GM12874 (cell line): Measurements from ENCODE around the gene KCTD20.

Experiments
- CTCF ChIP-seq: IDR thresholded peaks from 2 replicates; pipeline ENCODE4 v1.5.1; 2011; ENCODE audit warnings: low read depth, mild to moderate bottlenecking, control low read depth, low read length, moderate library complexity; ENCODE audit not compliant: insufficient read depth

KCTD20 gene

GRCh38 chr6:36501686-36502085 lies 58.9 kb downstream of the KCTD20 start:
- TF ChIP-seq CTCF = no peak

- TF ChIP-seq CTCF = no peak
Measured at GRCh38 chr6:36504181-36504580, 61.4 kb downstream of the KCTD20 start.

- no peak for TF ChIP-seq CTCF
Measured at GRCh38 chr6:36504982-36505381, 62.2 kb downstream of the KCTD20 start.

GRCh38 chr6:36505744-36506534 lies 63.1 kb downstream of the KCTD20 start:
- TF ChIP-seq CTCF = no peak

GRCh38 chr6:36506611-36507010 lies 63.8 kb downstream of the KCTD20 start:
- no peak for TF ChIP-seq CTCF

- TF ChIP-seq CTCF = no peak
Measured at GRCh38 chr6:36508532-36508931, 65.7 kb downstream of the KCTD20 start.

- no peak for TF ChIP-seq CTCF
Measured at GRCh38 chr6:36510365-36510764, 67.6 kb downstream of the KCTD20 start.
